ENCODE results near the gene MBNL1.

MBNL1 gene

GRCh38 chr3:152491922-152492321 lies 223.2 kb downstream of the MBNL1 start:
- no CpG with 5 or more reads among the region's 2 CpGs for WGBS, 2 donors (ENCODE audit: extremely low coverage in 2 of 2, insufficient read length in 2 of 2, insufficient replicate concordance in 1 of 2)
- no peak overlapping the region for H4K91ac ChIP-seq (ENCODE audit: low read depth, low read length, poor library complexity)
- no peak overlapping the region for H2BK12ac ChIP-seq (ENCODE audit: low read length)

GRCh38 chr3:152496286-152496685 lies 227.6 kb downstream of the MBNL1 start:
- Histone ChIP-seq H4K91ac (ENCODE audit: low read depth, low read length, poor library complexity) (no peak overlapping the region), H3K9ac (ENCODE audit: low read depth, low read length, poor library complexity) (no peak overlapping the region), H3K23ac (ENCODE audit: low read depth, low read length, poor library complexity) (no peak overlapping the region), H3K18ac (ENCODE audit: low read length) (no peak overlapping the region), H3K4me2 (ENCODE audit: insufficient read depth, low read length, poor library complexity, severe bottlenecking) (no peak overlapping the region), H2BK15ac (ENCODE audit: low read length) (no peak overlapping the region), H3K4me3 (ENCODE audit: low read length in 2 of 2) (no peak overlapping the region), H3K27me3 (ENCODE audit: control insufficient read depth in 3 of 3, insufficient read depth in 3 of 3, low read depth in 1 of 3, low read length in 3 of 3) (no peaks in the 10 kb centered on the region), H2BK5ac (ENCODE audit: low read length) (no peak overlapping the region), H3K9me3 (replicated peaks in 1 of 2; ENCODE audit: control insufficient read depth in 2 of 2, insufficient read depth in 1 of 2, low read depth in 1 of 2, low read length in 2 of 2) (no peaks in the 10 kb centered on the region), H2AK5ac (ENCODE audit: low read depth, low read length) (no peak overlapping the region), H3K14ac (ENCODE audit: low read length) (no peak overlapping the region), H4K8ac (ENCODE audit: low read depth, low read length) (no peak overlapping the region), H3K4ac (ENCODE audit: low read length) (no peak overlapping the region), H3K27ac (replicated peaks; ENCODE audit: low read length) (no peak overlapping the region), H2AFZ (ENCODE audit: low read length) (peak overlapping the region; percentile 41), H3K79me1 (ENCODE audit: low read depth, low read length) (no peaks in the 10 kb centered on the region), H2BK120ac (ENCODE audit: low read depth, low read length) (no peak overlapping the region), H3K36me3 (replicated peaks in 1 of 2; ENCODE audit: control insufficient read depth in 2 of 2, insufficient read depth in 2 of 2, low read length in 2 of 2) (no peaks in the 10 kb centered on the region), H3K4me1 (ENCODE audit: control insufficient read depth in 2 of 2, insufficient read depth in 1 of 2, low read depth in 1 of 2, low read length in 2 of 2) (peaks cover 0 to 7% of the 10 kb centered on the region in 2 donors), H2BK12ac (ENCODE audit: low read length) (no peak overlapping the region)
- DNase-seq (ENCODE audit: low spot score), result no peak
- WGBS, 2 donors (ENCODE audit: extremely low coverage in 2 of 2, insufficient read length in 2 of 2, insufficient replicate concordance in 1 of 2), result no CpG with 5 or more reads among the region's 1 CpG

More at GRCh38 chr3:152491922-152492321, 223.2 kb downstream of the MBNL1 start:
- no peaks in the 10 kb centered on the region for H3K79me1 ChIP-seq (ENCODE audit: low read depth, low read length)
- H3K4me3 ChIP-seq (ENCODE audit: low read length in 2 of 2), result no peak overlapping the region
- H2AK5ac ChIP-seq (ENCODE audit: low read depth, low read length), result no peak overlapping the region
- no peak overlapping the region for H4K8ac ChIP-seq (ENCODE audit: low read depth, low read length)
- H3K14ac ChIP-seq (ENCODE audit: low read length), result no peak overlapping the region
- H3K18ac ChIP-seq (ENCODE audit: low read length), result no peak overlapping the region
- no peaks in the 10 kb centered on the region for H3K36me3 ChIP-seq (replicated peaks in 1 of 2; ENCODE audit: control insufficient read depth in 2 of 2, insufficient read depth in 2 of 2, low read length in 2 of 2)
- no peaks in the 10 kb centered on the region for H3K9me3 ChIP-seq (replicated peaks in 1 of 2; ENCODE audit: control insufficient read depth in 2 of 2, insufficient read depth in 1 of 2, low read depth in 1 of 2, low read length in 2 of 2)
- no peak overlapping the region for H3K27ac ChIP-seq (replicated peaks; ENCODE audit: low read length)
- H2AFZ ChIP-seq (ENCODE audit: low read length), result no peak overlapping the region
- no peak overlapping the region for H3K23ac ChIP-seq (ENCODE audit: low read depth, low read length, poor library complexity)
- DNase-seq (ENCODE audit: low spot score), result no peak
- H3K9ac ChIP-seq (ENCODE audit: low read depth, low read length, poor library complexity), result no peak overlapping the region
- H3K4me1 ChIP-seq (ENCODE audit: control insufficient read depth in 2 of 2, insufficient read depth in 1 of 2, low read depth in 1 of 2, low read length in 2 of 2), result peaks cover 0 to 7% of the 10 kb centered on the region in 2 donors
- H3K4me2 ChIP-seq (ENCODE audit: insufficient read depth, low read length, poor library complexity, severe bottlenecking), result no peak overlapping the region
- H3K27me3 ChIP-seq (ENCODE audit: control insufficient read depth in 3 of 3, insufficient read depth in 3 of 3, low read depth in 1 of 3, low read length in 3 of 3), result no peaks in the 10 kb centered on the region
- no peak overlapping the region for H2BK15ac ChIP-seq (ENCODE audit: low read length)
- H2BK120ac ChIP-seq (ENCODE audit: low read depth, low read length), result no peak overlapping the region
- no peak overlapping the region for H3K4ac ChIP-seq (ENCODE audit: low read length)
- H2BK5ac ChIP-seq (ENCODE audit: low read length), result no peak overlapping the region

- Histone ChIP-seq H3K18ac (ENCODE audit: low read length) (no peak overlapping the region), H2BK5ac (ENCODE audit: low read length) (no peak overlapping the region), H3K4me1 (ENCODE audit: control insufficient read depth in 2 of 2, insufficient read depth in 1 of 2, low read depth in 1 of 2, low read length in 2 of 2) (peaks cover 0 to 7% of the 10 kb centered on the region in 2 donors), H3K79me1 (ENCODE audit: low read depth, low read length) (no peaks in the 10 kb centered on the region), H3K14ac (ENCODE audit: low read length) (no peak overlapping the region), H3K9me3 (replicated peaks in 1 of 2; ENCODE audit: control insufficient read depth in 2 of 2, insufficient read depth in 1 of 2, low read depth in 1 of 2, low read length in 2 of 2) (no peaks in the 10 kb centered on the region), H4K91ac (ENCODE audit: low read depth, low read length, poor library complexity) (no peak overlapping the region), H2BK12ac (ENCODE audit: low read length) (no peak overlapping the region), H2AK5ac (ENCODE audit: low read depth, low read length) (no peak overlapping the region), H2BK15ac (ENCODE audit: low read length) (no peak overlapping the region), H3K27ac (replicated peaks; ENCODE audit: low read length) (no peak overlapping the region), H3K9ac (ENCODE audit: low read depth, low read length, poor library complexity) (no peak overlapping the region), H3K4ac (ENCODE audit: low read length) (no peak overlapping the region), H3K4me3 (ENCODE audit: low read length in 2 of 2) (no peak overlapping the region), H3K36me3 (replicated peaks in 1 of 2; ENCODE audit: control insufficient read depth in 2 of 2, insufficient read depth in 2 of 2, low read length in 2 of 2) (no peaks in the 10 kb centered on the region), H2AFZ (ENCODE audit: low read length) (peak overlapping the region; percentile 41), H3K23ac (ENCODE audit: low read depth, low read length, poor library complexity) (no peak overlapping the region), H2BK120ac (ENCODE audit: low read depth, low read length) (no peak overlapping the region), H4K8ac (ENCODE audit: low read depth, low read length) (no peak overlapping the region), H3K27me3 (ENCODE audit: control insufficient read depth in 3 of 3, insufficient read depth in 3 of 3, low read depth in 1 of 3, low read length in 3 of 3) (no peaks in the 10 kb centered on the region), H3K4me2 (ENCODE audit: insufficient read depth, low read length, poor library complexity, severe bottlenecking) (no peak overlapping the region)
- WGBS, 2 donors (ENCODE audit: extremely low coverage in 2 of 2, insufficient read length in 2 of 2, insufficient replicate concordance in 1 of 2), result no CpG with 5 or more reads among the region's 1 CpG
- DNase-seq (ENCODE audit: low spot score), result no peak
Observed at GRCh38 chr3:152496716-152497115, 228.0 kb downstream of the MBNL1 start.

- no peak overlapping the region for H3K18ac ChIP-seq (ENCODE audit: low read length)
- no peak overlapping the region for H2BK120ac ChIP-seq (ENCODE audit: low read depth, low read length)
- no peak overlapping the region for H2BK12ac ChIP-seq (ENCODE audit: low read length)
Observed at GRCh38 chr3:152497457-152497856, 228.7 kb downstream of the MBNL1 start.

More at GRCh38 chr3:152497457-152497856, 228.7 kb downstream of the MBNL1 start:
- H3K4ac ChIP-seq (ENCODE audit: low read length), result no peak overlapping the region
- H3K9ac ChIP-seq (ENCODE audit: low read depth, low read length, poor library complexity), result no peak overlapping the region
- H2AFZ ChIP-seq (ENCODE audit: low read length), result peak overlapping the region; percentile 3
- no peak for DNase-seq (ENCODE audit: low spot score)
- H3K9me3 ChIP-seq (replicated peaks in 1 of 2; ENCODE audit: control insufficient read depth in 2 of 2, insufficient read depth in 1 of 2, low read depth in 1 of 2, low read length in 2 of 2), result no peaks in the 10 kb centered on the region
- H3K27ac ChIP-seq (replicated peaks; ENCODE audit: low read length), result no peak overlapping the region
- H3K23ac ChIP-seq (ENCODE audit: low read depth, low read length, poor library complexity), result no peak overlapping the region
- no peak overlapping the region for H3K14ac ChIP-seq (ENCODE audit: low read length)
- no peak overlapping the region for H3K4me2 ChIP-seq (ENCODE audit: insufficient read depth, low read length, poor library complexity, severe bottlenecking)
- H4K91ac ChIP-seq (ENCODE audit: low read depth, low read length, poor library complexity), result no peak overlapping the region
- no peak overlapping the region for H2BK5ac ChIP-seq (ENCODE audit: low read length)
- H2BK15ac ChIP-seq (ENCODE audit: low read length), result no peak overlapping the region
- 100% methylated on average over 1 of the region's 3 CpGs; no CpG with 5 or more reads in 1 of the 2 donors for WGBS, 2 donors (ENCODE audit: extremely low coverage in 2 of 2, insufficient read length in 2 of 2, insufficient replicate concordance in 1 of 2)
- H3K4me3 ChIP-seq (ENCODE audit: low read length in 2 of 2), result no peak overlapping the region
- H3K79me1 ChIP-seq (ENCODE audit: low read depth, low read length), result no peaks in the 10 kb centered on the region
- no peaks in the 10 kb centered on the region for H3K36me3 ChIP-seq (replicated peaks in 1 of 2; ENCODE audit: control insufficient read depth in 2 of 2, insufficient read depth in 2 of 2, low read length in 2 of 2)
- no peak overlapping the region for H4K8ac ChIP-seq (ENCODE audit: low read depth, low read length)
- H3K4me1 ChIP-seq (ENCODE audit: control insufficient read depth in 2 of 2, insufficient read depth in 1 of 2, low read depth in 1 of 2, low read length in 2 of 2), result peaks cover 0 to 7% of the 10 kb centered on the region in 2 donors
- no peaks in the 10 kb centered on the region for H3K27me3 ChIP-seq (ENCODE audit: control insufficient read depth in 3 of 3, insufficient read depth in 3 of 3, low read depth in 1 of 3, low read length in 3 of 3)
- no peak overlapping the region for H2AK5ac ChIP-seq (ENCODE audit: low read depth, low read length)

Data from neuronal stem cell (in vitro differentiated cells).